NCI-H2196 (cell line): ENCODE data around the gene POLD2.

Experiments used
- DNase-seq: peaks from one replicate; lab custom pipeline; 2025; ENCODE audit not compliant: unreplicated experiment; lab: John Stamatoyannopoulos, UW

POLD2 gene

DNA sequence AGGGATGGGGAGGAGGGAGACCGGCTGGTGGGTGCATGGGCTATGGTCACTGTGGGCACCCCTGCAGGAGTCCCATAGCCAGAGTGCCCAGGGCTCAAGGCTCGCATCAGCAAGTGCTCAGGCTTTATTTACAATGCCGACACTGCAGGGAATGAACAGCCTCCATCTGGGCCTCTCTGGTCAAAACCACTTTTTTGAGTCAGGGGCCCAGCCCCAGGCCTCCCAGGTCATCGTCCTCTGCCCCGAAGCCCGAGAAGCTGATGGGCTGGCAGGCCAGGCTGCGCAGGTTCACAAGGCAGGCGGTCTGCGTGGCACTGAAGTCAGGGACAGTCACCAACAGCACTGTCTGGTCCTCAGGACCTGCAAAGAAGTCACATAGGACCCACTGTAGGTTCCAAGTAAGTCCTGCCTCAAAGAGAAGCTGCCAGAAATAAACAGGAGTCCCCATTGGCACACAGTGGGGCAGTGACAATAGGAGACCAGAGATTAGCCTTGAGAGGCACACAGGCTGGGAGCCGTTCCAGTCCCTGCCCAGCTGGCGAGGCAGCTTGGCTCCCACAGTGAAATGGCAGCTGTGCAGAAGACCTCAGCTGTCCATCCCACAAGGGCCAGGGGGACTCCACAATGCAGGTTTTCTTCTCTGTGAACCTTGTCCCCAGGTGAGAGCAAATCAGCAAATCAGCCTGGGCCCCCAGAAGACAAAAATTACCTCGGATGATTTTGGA lies 8.6 kb downstream of the POLD2 start:
- no peak for DNase-seq

DNA sequence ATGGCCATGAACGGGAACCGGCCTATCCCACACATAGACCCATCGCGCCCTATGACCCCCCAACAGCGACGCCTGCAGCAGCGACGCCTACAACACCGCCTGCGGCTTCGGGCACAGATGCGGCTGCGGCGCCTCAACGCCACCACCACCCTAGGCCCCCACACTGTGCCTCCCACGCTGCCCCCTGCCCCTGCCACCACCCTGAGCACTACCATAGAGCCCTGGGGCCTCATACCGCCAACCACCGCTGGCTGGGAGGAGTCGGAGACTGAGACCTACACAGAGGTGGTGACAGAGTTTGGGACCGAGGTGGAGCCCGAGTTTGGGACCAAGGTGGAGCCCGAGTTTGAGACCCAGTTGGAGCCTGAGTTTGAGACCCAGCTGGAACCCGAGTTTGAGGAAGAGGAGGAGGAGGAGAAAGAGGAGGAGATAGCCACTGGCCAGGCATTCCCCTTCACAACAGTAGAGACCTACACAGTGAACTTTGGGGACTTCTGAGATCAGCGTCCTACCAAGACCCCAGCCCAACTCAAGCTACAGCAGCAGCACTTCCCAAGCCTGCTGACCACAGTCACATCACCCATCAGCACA lies 9.5 kb downstream of the POLD2 start:
- no peak for DNase-seq

DNA sequence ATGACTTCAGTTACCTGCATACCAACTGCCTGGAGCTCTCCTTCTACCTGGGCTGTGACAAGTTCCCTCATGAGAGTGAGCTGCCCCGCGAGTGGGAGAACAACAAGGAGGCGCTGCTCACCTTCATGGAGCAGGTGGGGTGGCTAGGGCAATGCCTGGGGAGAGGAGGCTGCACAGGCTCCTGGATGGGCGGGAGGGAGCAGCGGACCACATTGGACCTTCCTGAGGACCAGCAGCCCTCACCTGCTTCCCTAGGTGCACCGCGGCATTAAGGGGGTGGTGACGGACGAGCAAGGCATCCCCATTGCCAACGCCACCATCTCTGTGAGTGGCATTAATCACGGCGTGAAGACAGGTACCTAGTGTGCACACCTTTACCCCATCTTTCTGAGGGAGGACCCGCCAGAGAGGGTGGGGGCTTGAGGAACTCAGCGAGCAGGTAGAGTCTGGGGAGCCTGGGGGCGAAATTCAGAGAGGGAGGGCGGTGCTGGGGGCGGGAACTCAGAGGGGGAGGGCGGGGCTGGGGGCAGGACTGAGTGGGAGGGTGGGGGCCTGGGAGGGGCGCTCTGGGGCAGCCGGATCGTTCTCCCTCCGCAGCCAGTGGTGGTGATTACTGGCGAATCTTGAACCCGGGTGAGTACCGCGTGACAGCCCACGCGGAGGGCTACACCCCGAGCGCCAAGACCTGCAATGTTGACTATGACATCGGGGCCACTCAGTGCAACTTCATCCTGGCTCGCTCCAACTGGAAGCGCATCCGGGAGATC lies 10.2 kb downstream of the POLD2 start:
- DNase-seq = no peak

DNA sequence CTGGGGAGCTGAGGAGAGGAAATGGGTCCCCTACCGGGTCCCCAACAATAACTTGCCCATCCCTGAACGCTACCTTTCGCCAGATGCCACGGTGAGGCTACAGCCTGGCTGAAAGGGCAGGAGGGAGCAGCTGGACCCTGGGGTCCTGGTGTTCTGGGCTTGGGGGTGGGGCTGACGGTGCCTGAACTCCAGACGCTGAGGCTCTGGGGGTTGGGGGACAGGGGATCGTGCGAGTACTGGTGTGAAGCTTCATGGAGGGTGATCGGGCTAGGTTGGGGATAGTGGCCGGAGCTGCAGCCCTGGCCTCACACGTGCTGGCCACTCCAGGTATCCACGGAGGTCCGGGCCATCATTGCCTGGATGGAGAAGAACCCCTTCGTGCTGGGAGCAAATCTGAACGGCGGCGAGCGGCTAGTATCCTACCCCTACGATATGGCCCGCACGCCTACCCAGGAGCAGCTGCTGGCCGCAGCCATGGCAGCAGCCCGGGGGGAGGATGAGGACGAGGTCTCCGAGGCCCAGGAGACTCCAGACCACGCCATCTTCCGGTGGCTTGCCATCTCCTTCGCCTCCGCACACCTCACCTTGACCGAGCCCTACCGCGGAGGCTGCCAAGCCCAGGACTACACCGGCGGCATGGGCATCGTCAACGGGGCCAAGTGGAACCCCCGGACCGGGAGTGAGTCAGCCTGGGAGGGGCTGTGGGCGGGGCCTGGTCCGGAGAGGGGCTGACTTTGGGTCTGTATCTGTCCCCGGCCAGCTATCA lies 10.9 kb downstream of the POLD2 start:
- DNase-seq = no peak

DNA sequence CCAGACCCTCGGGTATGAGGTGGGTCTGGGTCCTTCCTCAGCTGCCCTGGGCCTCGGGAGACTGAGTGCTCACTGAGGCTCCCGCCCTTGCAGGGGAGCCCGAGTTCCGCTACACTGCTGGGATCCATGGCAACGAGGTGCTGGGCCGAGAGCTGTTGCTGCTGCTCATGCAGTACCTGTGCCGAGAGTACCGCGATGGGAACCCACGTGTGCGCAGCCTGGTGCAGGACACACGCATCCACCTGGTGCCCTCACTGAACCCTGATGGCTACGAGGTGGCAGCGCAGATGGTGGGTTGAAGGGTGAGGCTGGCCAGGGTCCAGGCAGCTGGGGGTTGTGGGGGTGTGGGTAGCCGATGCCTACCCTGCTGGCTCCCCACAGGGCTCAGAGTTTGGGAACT lies 11.6 kb downstream of the POLD2 start:
- no peak for DNase-seq

DNA sequence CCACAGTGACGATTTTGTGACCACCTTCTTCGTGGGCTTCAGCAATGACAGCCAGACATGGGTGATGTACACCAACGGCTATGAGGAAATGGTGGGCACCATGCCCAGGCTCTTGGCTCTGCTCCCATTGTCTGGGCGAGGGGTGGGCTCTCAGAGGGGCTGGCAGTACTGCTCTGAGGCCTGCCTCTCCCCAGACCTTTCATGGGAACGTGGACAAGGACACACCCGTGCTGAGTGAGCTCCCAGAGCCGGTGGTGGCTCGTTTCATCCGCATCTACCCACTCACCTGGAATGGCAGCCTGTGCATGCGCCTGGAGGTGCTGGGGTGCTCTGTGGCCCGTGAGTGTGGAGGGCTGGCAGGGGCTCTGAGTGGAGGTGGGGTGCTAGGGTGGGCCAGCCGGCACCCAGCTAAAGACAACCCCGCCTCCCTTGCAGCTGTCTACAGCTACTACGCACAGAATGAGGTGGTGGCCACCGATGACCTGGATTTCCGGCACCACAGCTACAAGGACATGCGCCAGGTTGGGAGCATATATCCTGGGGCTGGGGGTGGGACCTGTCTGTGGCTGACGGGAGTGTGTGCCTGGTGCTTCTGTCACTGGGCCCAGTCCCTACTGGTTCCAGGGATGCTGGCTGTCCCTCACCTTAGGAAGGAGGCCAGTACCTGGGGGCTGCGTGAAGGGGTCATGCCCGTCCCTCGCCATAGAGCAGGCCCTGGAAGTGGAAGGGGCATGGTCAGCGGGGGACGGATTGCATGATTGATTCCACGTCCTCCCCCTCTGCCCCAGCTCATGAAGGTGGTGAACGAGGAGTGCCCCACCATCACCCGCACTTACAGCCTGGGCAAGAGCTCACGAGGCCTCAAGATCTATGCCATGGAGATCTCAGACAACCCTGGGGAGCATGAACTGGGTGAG lies 12.4 kb downstream of the POLD2 start:
- no peak for DNase-seq

DNA sequence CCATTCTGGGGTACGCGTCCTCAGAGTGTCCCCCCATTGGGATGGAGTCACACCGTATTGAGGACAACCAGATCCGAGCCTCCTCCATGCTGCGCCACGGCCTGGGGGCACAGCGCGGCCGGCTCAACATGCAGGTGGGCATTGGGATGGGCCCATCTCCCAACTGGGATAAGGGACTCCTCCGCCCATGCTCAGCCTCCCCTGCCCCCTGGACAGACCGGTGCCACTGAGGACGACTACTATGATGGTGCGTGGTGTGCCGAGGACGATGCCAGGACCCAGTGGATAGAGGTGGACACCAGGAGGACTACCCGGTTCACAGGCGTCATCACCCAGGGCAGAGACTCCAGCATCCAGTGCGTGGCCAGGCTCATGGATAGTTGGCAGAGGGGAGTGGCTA lies 13.4 kb downstream of the POLD2 start:
- DNase-seq = no peak

DNA sequence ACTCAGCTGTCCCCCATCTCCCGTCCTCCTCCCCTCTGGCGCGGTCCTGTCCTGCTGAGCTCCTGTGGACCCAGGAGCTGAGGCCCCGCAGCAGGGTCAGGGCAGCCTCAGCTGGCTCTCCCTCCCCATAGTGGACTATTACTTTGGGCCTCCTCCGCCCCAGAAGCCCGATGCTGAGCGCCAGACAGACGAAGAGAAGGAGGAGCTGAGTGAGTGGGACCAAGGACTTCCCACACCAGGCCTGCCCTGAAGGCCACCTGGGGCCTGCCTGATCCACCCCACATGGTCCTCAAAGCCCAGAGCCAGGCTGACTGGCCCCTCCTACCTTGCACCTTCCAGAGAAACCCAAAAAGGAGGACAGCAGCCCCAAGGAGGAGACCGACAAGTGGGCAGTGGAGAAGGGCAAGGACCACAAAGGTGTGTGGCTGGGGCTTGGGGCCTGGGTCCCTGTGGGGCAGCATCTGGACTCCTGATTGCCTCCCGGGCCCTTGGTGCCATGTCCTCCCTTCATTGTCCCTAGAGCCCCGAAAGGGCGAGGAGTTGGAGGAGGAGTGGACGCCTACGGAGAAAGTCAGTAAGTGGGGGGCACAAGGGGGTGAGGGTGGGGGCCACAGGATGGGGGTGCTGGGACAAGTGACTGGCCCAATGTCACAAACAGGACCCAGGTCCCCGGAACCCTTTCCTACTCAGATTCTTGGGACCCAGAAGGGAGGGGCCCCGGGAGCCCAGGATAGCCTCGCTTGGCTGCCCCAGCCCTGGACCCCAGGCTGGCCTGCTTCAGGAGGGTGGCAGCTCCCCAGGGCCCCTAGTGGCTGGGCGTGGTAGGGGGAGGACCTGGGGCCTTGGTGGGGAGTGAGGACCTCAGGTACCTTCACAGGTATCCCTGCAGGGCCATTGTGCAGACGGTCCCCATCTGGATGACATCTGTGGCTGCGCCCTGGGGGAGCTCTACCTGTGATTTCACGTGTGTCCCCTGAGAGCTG lies 14.3 kb downstream of the POLD2 start:
- DNase-seq = no peak

DNA sequence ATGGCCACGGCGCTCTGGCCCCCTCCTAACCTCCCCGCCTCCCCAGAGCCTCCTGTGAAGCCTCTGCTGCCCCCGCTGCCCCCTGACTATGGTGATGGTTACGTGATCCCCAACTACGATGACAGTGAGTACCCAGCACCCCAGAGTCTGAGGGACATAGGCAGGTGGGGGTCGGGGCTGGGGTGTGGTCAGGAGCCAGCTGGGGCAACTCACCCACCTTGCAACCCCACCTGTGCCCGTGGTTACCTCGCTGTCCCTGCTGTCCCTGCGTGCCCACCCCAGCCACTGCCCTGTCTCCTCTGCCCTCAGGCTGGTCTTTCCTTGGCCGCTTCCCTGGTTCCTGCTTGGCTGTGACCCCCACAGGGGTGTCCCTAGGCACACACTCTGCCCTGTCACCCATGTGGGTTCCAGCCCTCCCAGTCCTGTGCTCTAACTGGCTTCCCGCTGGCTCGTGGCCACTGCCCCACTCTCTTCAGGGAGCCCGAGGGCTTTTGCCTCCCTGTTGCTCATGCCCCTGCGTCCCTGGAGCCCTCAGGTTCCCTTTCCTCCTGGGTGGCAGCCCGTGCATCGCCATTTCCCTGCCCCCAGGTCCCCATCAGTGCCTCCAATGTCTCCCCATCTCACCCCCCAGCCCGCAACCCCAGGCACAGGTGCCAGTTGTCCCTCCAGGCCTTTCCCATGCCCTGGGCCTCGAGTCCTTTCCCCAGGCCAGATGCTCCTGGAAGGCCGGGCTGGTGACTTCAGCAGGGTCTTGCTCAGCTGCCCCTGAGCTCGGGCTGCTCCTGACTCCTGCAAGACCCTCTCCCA lies 15.2 kb downstream of the POLD2 start:
- no peak for DNase-seq

DNA sequence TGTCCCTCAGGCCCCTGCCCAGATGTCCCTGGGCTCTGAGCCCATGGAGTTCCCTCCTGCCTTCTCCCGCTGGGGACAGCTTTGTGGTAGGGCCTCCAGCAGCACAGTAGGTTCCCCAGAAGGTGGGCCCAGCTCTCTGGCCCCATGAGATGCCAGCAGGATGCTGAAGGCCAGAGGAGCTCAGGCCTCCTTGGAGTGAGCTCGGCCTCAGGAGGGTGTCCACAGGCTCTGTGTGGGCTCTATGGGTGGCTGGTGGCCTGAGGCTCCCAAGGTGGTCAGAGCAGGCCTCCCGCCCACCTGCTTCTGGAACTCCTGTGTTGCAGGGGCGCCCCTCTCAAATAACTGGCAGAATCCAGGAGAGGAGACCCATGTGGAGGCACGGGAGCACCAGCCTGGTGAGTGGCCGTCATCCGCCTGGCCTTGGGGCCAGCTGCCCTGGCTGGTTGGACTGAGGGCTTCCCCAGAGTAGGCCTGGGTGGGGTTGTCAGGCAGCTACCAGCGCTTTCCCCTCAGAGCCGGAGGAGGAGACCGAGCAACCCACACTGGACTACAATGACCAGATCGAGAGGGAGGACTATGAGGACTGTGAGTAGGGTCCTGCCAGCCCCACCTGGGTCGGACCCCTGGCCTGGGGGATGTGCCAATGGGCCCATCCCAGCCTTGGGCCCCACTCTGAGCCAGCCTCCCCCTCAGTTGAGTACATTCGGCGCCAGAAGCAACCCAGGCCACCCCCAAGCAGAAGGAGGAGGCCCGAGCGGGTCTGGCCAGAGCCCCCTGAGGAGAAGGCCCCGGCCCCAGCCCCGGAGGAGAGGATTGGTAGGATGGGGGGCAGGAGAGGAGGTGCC lies 16.0 kb downstream of the POLD2 start:
- DNase-seq = no peak

DNA sequence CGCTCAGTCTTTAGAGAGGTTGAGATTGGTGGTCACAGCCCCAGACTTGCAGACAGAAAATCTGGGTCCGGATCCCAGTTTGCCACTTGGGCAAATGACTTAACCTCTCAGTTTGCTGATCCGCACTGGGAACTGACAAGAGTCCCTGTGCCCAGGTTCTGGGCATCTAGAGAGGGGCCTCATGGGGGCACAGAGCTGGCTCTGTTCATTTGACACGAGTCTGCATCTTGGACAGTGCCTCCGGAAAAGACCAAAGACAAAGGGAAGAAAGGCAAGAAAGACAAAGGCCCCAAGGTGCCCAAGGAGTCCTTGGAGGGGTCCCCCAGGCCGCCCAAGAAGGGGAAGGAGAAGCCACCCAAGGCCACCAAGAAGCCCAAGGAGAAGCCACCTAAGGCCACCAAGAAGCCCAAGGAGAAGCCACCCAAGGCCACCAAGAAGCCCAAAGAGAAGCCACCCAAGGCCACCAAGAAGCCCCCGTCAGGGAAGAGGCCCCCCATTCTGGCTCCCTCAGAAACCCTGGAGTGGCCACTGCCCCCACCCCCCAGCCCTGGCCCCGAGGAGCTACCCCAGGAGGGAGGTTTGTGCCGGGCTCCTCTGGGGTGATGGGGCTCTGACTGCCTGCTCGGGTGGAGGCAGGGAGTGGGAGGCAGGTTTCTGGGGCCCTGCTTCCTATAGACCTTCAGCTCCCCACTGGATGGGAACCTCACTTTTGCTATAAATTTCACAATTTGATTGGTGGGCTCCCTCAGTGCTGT lies 16.9 kb downstream of the POLD2 start:
- DNase-seq = no peak

DNA sequence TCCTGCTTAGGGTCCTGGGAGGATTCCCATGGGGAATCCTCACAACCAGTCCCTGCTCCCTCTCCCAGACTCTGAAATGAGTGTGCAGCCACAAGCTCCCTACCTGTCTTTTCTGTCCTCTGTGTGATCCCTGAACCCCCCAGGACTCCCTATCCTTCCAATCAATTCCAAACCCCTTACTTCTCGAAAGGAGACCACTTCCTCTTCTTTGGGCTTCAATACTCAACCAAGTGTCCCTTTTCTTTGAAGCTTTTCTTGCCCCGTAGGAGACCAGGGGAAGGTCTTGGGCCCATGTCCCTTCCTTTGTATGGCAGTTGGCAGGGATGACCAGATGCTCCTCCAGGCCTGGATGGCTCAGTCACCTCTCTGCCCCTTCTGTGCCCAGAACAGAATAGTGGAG lies 17.5 kb downstream of the POLD2 start:
- no peak for DNase-seq

DNA sequence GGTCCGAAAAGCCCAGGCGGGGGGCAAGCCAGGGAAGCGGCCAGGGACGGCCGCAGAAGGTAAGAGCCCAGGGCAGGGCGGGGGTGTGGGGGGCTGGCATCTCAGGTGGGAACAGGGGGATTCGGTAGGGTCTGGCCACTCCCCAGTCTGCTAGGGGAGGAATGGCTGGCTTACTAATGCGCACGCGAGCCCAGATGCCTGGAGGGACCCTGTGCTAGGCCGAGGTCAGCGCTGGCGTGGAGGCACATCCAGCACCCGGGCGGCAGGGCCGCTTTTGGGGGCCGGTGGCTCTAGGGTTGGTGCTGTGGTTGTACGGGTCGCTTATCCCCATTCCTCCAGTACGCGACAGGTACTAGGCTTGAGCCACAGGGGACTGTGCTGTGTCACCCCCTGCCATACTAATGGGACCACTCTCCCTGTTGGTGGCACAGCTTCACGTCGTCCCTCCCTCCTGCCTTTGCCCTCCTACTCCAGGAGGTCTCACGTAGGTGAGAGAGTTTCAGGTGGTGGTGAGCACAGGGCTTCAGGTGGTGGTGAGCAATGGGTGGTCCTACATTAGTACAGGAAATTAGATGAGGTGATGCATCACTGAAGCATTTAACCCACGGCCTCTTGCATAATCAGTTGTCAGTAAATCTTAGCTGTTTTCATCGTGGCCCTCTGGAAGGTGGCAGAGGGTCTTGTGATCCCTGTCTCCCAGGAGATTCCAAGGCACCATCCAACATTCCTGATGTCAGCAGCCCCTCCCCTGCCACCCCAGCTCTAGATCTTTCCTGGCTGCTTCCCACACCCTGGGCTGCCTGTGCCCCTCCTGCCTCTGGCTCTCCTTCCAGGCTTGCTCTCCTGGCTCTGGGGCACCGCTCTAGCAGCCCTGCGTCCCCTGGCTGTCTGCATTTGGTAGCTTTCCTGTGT lies 18.2 kb downstream of the POLD2 start:
- DNase-seq = no peak

DNA sequence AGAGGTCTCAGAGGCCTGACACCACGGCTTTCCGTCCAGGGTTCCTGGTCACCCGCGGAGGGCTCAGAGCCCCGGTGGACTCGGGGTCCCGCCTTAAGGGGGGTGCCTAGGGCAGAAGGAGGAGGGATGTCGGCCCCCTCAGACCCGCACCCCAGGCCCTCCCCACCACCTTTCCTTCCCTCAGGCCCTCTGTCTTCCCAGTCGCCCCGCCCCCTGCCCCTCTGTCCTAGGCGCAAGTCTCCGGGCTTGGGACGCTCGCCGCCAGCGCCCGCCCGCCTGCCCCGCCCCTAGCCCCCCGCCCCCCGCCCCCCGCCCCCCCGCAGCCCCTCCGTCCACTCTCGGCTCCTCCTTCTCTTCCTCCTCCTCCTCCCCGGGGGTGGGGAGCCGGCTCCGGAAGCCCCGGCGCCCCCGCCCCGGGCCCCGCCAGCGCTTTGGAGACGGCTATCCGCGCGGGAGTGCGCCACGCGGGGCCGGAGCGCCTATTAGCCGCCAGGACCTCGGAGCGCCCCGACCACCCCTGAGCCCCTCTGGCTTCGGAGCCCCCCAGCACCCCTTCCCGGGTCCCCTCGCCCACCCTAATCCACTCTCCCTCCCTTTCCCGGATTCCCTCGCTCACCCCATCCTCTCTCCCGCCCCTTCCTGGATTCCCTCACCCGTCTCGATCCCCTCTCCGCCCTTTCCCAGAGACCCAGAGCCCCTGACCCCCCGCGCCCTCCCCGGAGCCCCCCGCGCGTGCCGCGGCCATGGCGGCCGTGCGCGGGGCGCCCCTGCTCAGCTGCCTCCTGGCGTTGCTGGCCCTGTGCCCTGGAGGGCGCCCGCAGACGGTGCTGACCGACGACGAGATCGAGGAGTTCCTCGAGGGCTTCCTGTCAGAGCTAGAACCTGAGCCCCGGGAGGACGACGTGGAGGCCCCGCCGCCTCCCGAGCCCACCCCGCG lies 19.2 kb downstream of the POLD2 start, which contains the start of gene AEBP1:
TSS of gene AEBP1 (plus strand) at position 423 of the 937 bp plus-strand sequence. CDS start at position 744, 321 bp downstream.
- no peak for DNase-seq

DNA sequence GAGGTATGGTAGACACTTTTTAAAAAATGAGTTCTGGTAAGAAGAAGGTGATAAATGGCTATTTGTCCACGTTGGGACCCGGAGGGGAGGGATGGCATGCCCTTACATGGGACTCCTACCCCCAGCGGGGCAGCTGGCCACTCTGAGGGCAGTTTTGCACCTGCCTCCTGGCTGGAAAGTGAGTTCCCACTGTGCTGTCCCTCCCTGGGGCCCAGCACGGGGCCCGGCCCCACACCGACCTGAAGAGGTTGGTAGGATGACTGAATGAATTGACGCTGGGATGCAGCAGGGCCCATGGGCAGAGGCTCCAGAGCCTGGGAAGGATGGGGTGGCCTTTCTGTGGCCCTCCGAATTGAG lies 19.8 kb downstream of the POLD2 start:
- DNase-seq = no peak
